Suppressor macrophage (primary cell): ENCODE measurements around the gene TP53I3.
"Not testable (repeated sequence)": the region's sequence is repeated elsewhere in the genome, so short reads cannot be mapped to it uniquely, and the experiment has no call there.

ENCODE experiments used
- DNase-seq, 4 experiments: peaks; one replicate each; pipeline ENCODE4 v3.0.0-alpha.2; 2020 to 2022
- total RNA-seq, 17 experiments: gene quantifications; one replicate each; lab custom pipeline; 2026; ENCODE audit warnings: mixed read lengths in 6 of 17, inconsistent platforms in 3 of 17; lab: John Stamatoyannopoulos, UW

The TP53I3 gene
- 22.9 to 59.0 (median 34.7) reads per million in 17 experiments for total RNA-seq

GRCh38 chr2:24084386-24085199 lies at the start of gene TP53I3:
TP53I3 (minus strand) TSS chr2:24084834; CDS start chr2:24084326, 508 bp downstream.
- DNase-seq, result peak; percentile 93 to 97 (median 96)

- no peak for DNase-seq
These were observed 47.9 kb upstream of the TP53I3 start for GRCh38 chr2:24132543-24132942.

- DNase-seq, result no peak
These were observed 41.3 kb upstream of the TP53I3 start for GRCh38 chr2:24125956-24126355.

- no peak for DNase-seq
These were observed 39.4 kb upstream of the TP53I3 start for GRCh38 chr2:24123922-24124580.

GRCh38 chr2:24123195-24123921 lies 38.7 kb upstream of the TP53I3 start, which contains the start of the genes FAM228B and PFN4:
FAM228B (plus strand) TSS chr2:24123469; CDS start chr2:24124362, 893 bp downstream.
PFN4 (minus strand) TSS chr2:24123334; CDS start chr2:24122535, 799 bp downstream.
- DNase-seq, result peak; percentile 89 to 97 (median 94)

GRCh38 chr2:24122366-24123194 lies 37.9 kb upstream of the TP53I3 start:
- peak in 2 of 4 experiments; percentile 2 to 8 for DNase-seq

- no peak for DNase-seq
These were observed 36.8 kb upstream of the TP53I3 start for GRCh38 chr2:24121469-24121868.

GRCh38 chr2:24121066-24121465 lies 36.4 kb upstream of the TP53I3 start:
- DNase-seq, result no peak

- no peak for DNase-seq
These were observed 33.3 kb upstream of the TP53I3 start for GRCh38 chr2:24117902-24118301.

- DNase-seq, result no peak
These were observed 30.4 kb upstream of the TP53I3 start for GRCh38 chr2:24115057-24115456.

GRCh38 chr2:24111407-24111901 lies 26.8 kb upstream of the TP53I3 start:
- DNase-seq, result no peak

- DNase-seq, result no peak
These were observed 26.1 kb upstream of the TP53I3 start for GRCh38 chr2:24110660-24111303.

- DNase-seq, result not testable (repeated sequence)
These were observed 24.8 kb upstream of the TP53I3 start for GRCh38 chr2:24109431-24109830.

- DNase-seq, result no peak
These were observed 22.7 kb upstream of the TP53I3 start for GRCh38 chr2:24107336-24107735.

- no peak for DNase-seq
These were observed 22.2 kb upstream of the TP53I3 start for GRCh38 chr2:24106786-24107185.

GRCh38 chr2:24105816-24106215 lies 21.2 kb upstream of the TP53I3 start:
- no peak for DNase-seq

- DNase-seq, result no peak
These were observed 20.3 kb upstream of the TP53I3 start for GRCh38 chr2:24104906-24105305.

- DNase-seq, result no peak
These were observed 19.5 kb upstream of the TP53I3 start for GRCh38 chr2:24104110-24104650.

- no peak for DNase-seq
These were observed 18.0 kb upstream of the TP53I3 start for GRCh38 chr2:24102677-24103076.

- DNase-seq, result no peak
These were observed 17.4 kb upstream of the TP53I3 start for GRCh38 chr2:24101992-24102391.

- not testable (repeated sequence) for DNase-seq
These were observed 16.1 kb upstream of the TP53I3 start for GRCh38 chr2:24100732-24101131.
